K562 (cell line): ENCODE data around the gene SLC35A2. TPM values are rescaled to one million over a fixed set of nuclear protein-coding genes. Genes with fewer than 3 reads are reported as not detected.

ENCODE experiments used
- CBFA2T2 ChIP-seq: fragments of 450-650 bp; conservative IDR thresholded peaks from 2 replicates; pipeline ENCODE4 v1.6.1; 2017; ENCODE audit warnings: mild to moderate bottlenecking
- CBX1 ChIP-seq: sonication (generic); IDR thresholded peaks from 2 replicates; pipeline ENCODE4 v1.6.1; 2016; ENCODE audit warnings: antibody characterized with exemption, low read depth, mild to moderate bottlenecking
- CHD1 ChIP-seq: fragments of 200-600 bp; sonication (generic); IDR thresholded peaks from one replicate; pipeline ENCODE4 v1.6.1; 2012; ENCODE audit warnings: mild to moderate bottlenecking, moderate library complexity, low read length, inconsistent platforms
- ELF2 ChIP-seq: fragments of 250-450 bp; sonication (Bioruptor Pico); IDR thresholded peaks from 2 replicates; pipeline ENCODE4 v1.5.0; 2021; ENCODE audit warnings: mild to moderate bottlenecking
- FOXA3 ChIP-seq, 2 experiments: fragments of 450-650 bp in 1 of 2; sonication (generic) in 1 of 2; formaldehyde crosslinking; IDR thresholded peaks in 1 of 2; conservative IDR thresholded peaks in 1 of 2; 2 replicates each; pipeline versions ENCODE4 v1.4.0 to v1.8.0; 2020 to 2022; ENCODE audit warnings: mild to moderate bottlenecking in 2 of 2, missing genetic modification reagents in 1 of 2
- GATAD2B ChIP-seq: fragments of 450-650 bp; IDR thresholded peaks from 2 replicates; pipeline ENCODE4 v1.6.1; 2017; ENCODE audit warnings: mild to moderate bottlenecking, borderline replicate concordance
- MBD2 ChIP-seq: sonication (generic); IDR thresholded peaks from 2 replicates; pipeline ENCODE4 v1.6.1; 2016; ENCODE audit warnings: low read depth, borderline replicate concordance
- MXI1 ChIP-seq: IDR thresholded peaks from 2 replicates; pipeline ENCODE4 v1.6.1; 2011; ENCODE audit warnings: low read depth, mild to moderate bottlenecking, improper control_type of control experiment, low read length
- PTRF ChIP-seq: fragments of 450-650 bp; IDR thresholded peaks from 2 replicates; pipeline ENCODE4 v1.6.1; 2016; ENCODE audit warnings: mild to moderate bottlenecking, missing genetic modification characterization, missing compliant biosample characterization
- SIN3A ChIP-seq, 2 experiments: fragments of 150-350 bp in 1 of 2; IDR thresholded peaks; 2 replicates each; pipeline ENCODE4 v1.6.1; 2011 to 2016; ENCODE audit warnings: borderline replicate concordance in 2 of 2, low read depth in 2 of 2, low read length in 2 of 2, mild to moderate bottlenecking in 2 of 2, moderate library complexity in 2 of 2; ENCODE audit not compliant: control insufficient read depth in 1 of 2
- SMAD4 ChIP-seq: fragments of 250-450 bp; sonication (Bioruptor Pico); conservative IDR thresholded peaks from 2 replicates; pipeline ENCODE4 v1.8.0; 2021; ENCODE audit warnings: inconsistent platforms, mild to moderate bottlenecking, moderate library complexity
- SOX6 ChIP-seq: fragments of 450-650 bp; IDR thresholded peaks from 2 replicates; pipeline ENCODE4 v1.6.1; 2014; ENCODE audit warnings: mild to moderate bottlenecking
- SP2 ChIP-seq: IDR thresholded peaks from 2 replicates; pipeline ENCODE4 v1.6.1; 2011; ENCODE audit warnings: mild to moderate bottlenecking, low read depth, low read length, moderate library complexity; ENCODE audit not compliant: poor library complexity, severe bottlenecking; ENCODE audit errors: extremely low read depth
- TFAM ChIP-seq: fragments of 250-450 bp; sonication (Bioruptor Pico); conservative IDR thresholded peaks from 2 replicates; pipeline ENCODE4 v1.5.0; 2021; ENCODE audit warnings: mild to moderate bottlenecking, moderate library complexity
- U2AF2 ChIP-seq: fragments of 200-400 bp; formaldehyde crosslinking; optimal IDR thresholded peaks from 2 replicates; pipeline ENCODE3; 2017; ENCODE audit warnings: low read depth, mild to moderate bottlenecking, low read length
- XRCC3 ChIP-seq: fragments of 450-650 bp; IDR thresholded peaks from 2 replicates; pipeline ENCODE4 v1.6.1; 2017; ENCODE audit warnings: mild to moderate bottlenecking, moderate library complexity
- ZBTB8A ChIP-seq: fragments of 450-650 bp; IDR thresholded peaks from 2 replicates; pipeline ENCODE4 v1.6.1; 2018; ENCODE audit warnings: mild to moderate bottlenecking, moderate library complexity; ENCODE audit not compliant: partially characterized antibody
- ZKSCAN1 ChIP-seq: fragments of 150-350 bp; IDR thresholded peaks from 2 replicates; pipeline ENCODE4 v1.6.1; 2016; ENCODE audit warnings: low read depth, low read length
- ZNF384 ChIP-seq: IDR thresholded peaks from 2 replicates; pipeline ENCODE4 v1.6.1; 2012; ENCODE audit warnings: low read depth, low read length, improper control_type of control experiment
- polyA plus RNA-seq, 8 experiments: library from polyadenylated mRNA; depleted of rRNA in 4 of 8; stranded (reverse) in 5 of 8; unstranded in 3 of 8; fragments of >200 nt; fragmentation: Nextera tagmentation in 2 of 8; fragmentation: Illumina TruSeq in 1 of 8; extraction: Ambion mirVana in 2 of 8; extraction: Trizol in 1 of 8; gene quantifications; 2 replicates each; pipeline versions ENCODE4 v1.2.1 to v1.2.3, GENCODE V29; 2011 to 2014; ENCODE audit warnings: inconsistent platforms in 1 of 8, missing spikeins in 1 of 8
- total RNA-seq, 7 experiments: library from RNA; depleted of rRNA in 6 of 7; stranded (reverse); fragments of >200 nt in 6 of 7; fragmentation: Illumina TruSeq in 2 of 7; extraction: Trizol in 2 of 7; gene quantifications; 2 replicates each; pipeline versions ENCODE4 v1.2.1 to v1.2.3, GENCODE V29; 2011 to 2021; ENCODE audit warnings: low replicate concordance in 1 of 7
- TF ChIP-seq, protein P1 (sequence below): fragments of 450-650 bp; formaldehyde crosslinking; IDR thresholded peaks from 2 replicates; pipeline ENCODE4 v1.4.0; 2020; ENCODE audit warnings: mild to moderate bottlenecking
- TF ChIP-seq, protein P2 (sequence below): fragments of 250-450 bp; sonication (Bioruptor Pico); IDR thresholded peaks from 2 replicates; pipeline ENCODE4 v1.5.1; 2021; ENCODE audit warnings: mild to moderate bottlenecking
- TF ChIP-seq, protein P3 (sequence below): fragments of 250-450 bp; sonication (Bioruptor Pico); IDR thresholded peaks from 2 replicates; pipeline ENCODE4 v1.9.0; 2021; ENCODE audit warnings: mild to moderate bottlenecking

SLC35A2 gene
- total and polyA plus RNA-seq, 9 of the 15 experiments (the other 6 are each of a cell fraction or from before 2014, with no cell fraction given) = 3.3 to 38.9 (median 20.0) TPM

DNA sequence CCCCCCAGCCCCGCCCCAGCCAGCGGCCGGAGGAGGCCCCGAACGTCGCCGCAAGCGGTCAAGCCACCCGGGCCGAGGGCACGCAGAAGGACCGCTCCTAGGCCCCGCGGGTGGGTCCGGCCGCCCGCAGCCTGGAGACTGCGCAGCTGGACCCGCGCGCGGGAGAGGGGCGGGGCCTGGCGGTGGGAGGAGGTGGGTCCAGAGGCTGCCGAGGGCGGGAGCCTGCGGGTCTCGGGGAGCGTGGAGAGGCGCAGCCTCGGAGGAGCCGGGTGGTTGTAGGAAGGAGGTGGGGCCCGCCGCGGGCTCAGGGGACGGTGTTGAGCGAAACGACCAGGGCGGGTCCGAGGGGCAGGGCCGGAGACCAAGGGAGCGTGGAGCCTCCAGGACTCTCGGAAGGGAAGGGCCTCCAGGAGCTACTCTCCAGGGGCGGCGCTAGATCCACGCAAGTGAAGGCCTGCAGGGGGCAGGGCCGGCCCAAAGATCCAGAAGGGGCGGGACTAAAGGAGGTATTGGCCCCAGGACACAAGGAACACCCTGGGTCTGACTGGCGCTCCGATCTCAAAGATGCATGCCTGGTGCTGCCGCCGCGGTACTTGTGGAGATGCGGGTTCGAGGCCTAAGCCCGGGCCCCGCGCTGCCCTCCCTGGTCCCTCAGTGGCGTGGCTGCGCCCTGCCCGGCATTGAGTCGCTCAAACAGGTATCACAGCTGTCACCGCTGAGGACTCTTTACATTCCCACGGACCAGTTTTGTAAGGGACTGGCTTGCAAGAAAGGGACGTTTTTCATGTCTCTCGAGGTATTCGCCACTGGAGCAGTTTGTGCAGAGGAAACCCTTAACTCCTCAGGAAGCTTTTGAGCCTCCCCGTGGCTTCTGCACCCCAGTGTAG, 19.8 kb downstream of the SLC35A2 start (continued):
- TF ChIP-seq CBX1 (0 out of 2 replicates have a peak, but pooled peaks have one; percentile 19), MBD2 (no peak), ZKSCAN1 (no peak), TFAM (CRISPR knock-in tag) (no peak), FOXA3 (CRISPR knock-in tag; conservative IDR thresholded peaks at IDR 0.05 in 1 of 2, IDR thresholded peaks at IDR 0.05 in 1 of 2) (no peak), ZNF384 (no peak), U2AF2 (no peak), CHD1 (no peak), SP2 (no peak), SMAD4 (CRISPR knock-in tag) (0 out of 2 replicates have a peak, but pooled peaks have one; percentile 15), XRCC3 (no peak), MXI1 (no peak), SOX6 (no peak), SIN3A (IDR thresholded peaks at IDR 0.05; ENCODE audit: borderline replicate concordance in 2 of 2, control insufficient read depth in 1 of 2, low read depth in 2 of 2, low read length in 2 of 2) (peak in 1 of 2 experiments; percentile 75; a peak in 1 of 4 replicates), ZBTB8A (no peak), CBFA2T2 (no peak), PTRF (tag) (no peak), ELF2 (CRISPR knock-in tag) (no peak), GATAD2B (no peak)
- TF ChIP-seq, protein P1, sequence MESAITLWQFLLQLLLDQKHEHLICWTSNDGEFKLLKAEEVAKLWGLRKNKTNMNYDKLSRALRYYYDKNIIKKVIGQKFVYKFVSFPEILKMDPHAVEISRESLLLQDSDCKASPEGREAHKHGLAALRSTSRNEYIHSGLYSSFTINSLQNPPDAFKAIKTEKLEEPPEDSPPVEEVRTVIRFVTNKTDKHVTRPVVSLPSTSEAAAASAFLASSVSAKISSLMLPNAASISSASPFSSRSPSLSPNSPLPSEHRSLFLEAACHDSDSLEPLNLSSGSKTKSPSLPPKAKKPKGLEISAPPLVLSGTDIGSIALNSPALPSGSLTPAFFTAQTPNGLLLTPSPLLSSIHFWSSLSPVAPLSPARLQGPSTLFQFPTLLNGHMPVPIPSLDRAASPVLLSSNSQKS (CRISPR knock-in tag) = no peak
- TF ChIP-seq, protein P2, sequence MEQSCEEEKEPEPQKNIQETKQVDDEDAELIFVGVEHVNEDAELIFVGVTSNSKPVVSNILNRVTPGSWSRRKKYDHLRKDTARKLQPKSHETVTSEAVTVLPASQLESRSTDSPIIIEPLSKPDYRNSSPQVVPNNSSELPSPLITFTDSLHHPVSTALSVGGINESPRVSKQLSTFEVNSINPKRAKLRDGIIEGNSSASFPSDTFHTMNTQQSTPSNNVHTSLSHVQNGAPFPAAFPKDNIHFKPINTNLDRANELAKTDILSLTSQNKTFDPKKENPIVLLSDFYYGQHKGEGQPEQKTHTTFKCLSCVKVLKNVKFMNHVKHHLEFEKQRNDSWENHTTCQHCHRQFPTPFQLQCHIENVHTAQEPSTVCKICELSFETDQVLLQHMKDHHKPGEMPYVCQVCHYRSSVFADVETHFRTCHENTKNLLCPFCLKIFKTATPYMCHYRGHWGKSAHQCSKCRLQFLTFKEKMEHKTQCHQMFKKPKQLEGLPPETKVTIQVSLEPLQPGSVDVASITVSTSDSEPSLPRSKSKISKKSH (CRISPR knock-in tag) = no peak
- TF ChIP-seq, protein P3, sequence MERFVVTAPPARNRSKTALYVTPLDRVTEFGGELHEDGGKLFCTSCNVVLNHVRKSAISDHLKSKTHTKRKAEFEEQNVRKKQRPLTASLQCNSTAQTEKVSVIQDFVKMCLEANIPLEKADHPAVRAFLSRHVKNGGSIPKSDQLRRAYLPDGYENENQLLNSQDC (CRISPR knock-in tag) = no peak
